Suppressor macrophage (primary cell): ENCODE results near the gene NDC1.
"Not testable (repeated sequence)": the region's sequence is repeated elsewhere in the genome, so short reads cannot be mapped to it uniquely, and the experiment has no call there.

ENCODE experiments used
- DNase-seq, 4 experiments: peaks; one replicate each; pipeline ENCODE4 v3.0.0-alpha.2; 2020 to 2022

NDC1 gene

DNA sequence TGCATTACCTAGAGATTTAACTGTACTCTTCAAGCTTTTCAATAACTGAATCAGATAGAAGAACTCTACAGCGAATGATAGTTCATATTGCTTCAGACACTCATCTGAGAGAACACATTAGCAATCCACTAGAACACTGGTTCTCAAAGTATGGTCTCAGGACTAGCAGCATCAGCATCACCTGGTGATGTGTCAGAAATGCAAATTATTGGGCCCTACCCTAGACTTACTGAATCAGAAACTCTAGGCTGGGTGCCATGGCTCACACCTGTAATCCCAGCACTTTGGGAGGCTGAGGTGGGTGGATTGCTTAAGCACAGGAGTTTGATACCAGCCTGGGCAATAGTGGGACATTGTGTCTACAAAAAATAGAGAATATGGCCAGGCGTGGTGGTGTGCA is 74.2 kb downstream of the NDC1 start:
- DNase-seq: no peak

DNA sequence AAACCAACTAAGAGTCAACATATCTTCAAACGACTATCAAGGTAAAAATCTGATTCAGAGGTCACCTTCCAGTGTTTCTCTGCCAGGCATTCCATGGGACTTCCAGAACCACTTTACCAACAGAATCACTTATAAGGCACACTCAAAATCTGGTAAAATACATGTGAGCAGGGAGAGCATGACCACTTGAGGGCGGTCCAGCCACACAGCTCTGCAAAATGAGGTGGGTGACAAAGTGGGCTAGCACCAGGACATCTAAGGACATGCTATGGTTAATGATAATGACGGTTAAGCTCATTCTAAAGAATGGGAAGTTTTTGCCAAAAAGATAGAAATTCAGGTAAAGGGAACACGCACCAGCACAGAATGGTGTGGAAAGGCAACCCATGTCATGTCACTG is 74.6 kb downstream of the NDC1 start:
- no peak for DNase-seq

DNA sequence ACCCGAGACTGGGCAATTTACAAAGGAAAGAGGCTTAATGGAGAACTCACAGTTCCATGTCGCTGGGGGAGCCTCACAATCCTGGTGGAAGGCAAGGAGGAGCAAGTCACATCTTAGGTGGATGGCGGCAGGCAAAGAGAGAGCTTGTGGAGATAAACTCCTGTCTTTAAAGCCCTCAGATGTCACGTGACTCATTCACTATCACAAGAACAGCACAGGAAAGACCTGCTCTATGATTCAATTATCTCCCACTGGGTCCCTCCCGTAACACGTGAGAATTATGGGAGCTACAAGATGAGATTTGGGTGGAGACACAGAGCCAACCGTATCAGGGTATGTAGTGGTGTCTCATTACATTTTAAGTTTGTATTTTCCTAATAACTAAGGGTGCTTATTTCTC is 77.6 kb downstream of the NDC1 start:
- not testable (repeated sequence) for DNase-seq

DNA sequence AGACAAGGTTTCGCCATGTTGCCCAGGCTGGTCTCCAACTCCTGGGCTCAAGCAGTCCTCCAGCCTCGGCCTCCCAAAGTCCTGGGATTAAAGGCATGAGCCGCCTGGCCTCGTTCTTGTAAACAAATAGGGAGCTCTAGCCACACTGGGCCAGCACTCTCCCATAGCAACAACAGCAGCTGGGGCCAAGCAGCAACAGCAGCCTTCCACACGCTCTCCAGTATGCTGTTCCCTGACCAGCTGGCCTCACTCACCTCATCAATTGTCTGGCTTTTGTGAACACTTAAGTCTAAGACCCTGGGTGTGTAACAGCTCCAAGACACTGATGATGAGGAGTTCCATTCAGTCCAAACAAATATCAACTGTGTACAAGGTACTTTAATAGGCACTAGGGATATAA is 82.2 kb downstream of the NDC1 start:
- no peak for DNase-seq

DNA sequence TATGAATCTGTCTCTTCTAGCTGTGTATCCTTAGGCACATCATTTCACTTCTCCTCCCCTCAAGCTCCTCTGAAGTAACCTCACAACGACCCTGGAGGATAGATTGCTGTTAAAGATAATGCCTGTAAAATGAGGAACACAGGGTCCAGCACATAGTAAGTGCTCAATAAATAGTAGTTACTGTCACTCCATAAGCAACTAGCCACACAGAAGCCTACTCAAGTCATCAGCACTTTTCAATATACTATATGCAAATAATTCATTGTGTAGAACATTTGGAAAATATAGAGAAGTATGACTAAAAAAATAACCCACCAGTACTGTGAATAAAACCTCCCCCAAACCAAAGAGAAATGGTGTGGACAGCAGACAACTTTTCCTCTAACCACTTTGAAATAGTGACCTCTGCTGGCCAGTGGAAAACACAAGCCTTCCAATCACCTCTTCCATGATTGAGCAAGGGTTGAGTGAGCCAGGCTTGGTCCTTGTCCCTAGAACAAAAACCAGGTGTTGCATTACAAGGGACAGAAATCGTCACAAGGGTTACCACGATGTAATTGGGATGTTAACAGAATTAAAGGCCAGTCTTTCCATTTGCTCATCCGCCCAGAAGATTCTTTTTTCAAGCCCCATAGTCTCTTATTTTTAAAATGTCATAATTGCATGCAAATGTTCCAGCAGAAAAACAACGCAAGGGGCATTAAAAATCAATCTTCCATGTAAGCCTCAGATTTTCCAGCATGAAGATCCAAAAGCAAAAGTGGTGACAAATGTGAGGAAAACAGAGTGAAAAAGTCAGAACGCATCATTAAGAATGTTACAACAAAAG is 83.4 kb downstream of the NDC1 start:
- peak; percentile 59 to 76 (median 64) for DNase-seq

DNA sequence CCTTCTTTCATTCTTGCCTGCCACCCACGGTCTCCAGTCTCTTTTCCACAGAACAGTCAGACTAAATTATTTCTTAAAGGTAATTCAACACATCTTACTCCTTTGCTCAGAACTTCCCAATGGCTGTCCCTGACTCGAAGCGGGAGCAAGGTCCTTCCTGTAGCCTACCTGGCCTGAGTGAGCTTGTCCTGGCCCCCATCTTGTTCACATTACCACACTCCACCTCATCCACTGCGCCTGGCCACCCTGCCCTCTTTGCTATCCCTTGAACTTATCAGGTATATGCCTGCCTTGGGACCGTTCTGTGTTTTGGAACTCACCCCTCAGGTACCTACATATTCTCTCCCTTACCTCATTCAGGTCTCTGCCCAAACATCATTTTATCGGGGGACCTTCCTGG is 85.8 kb downstream of the NDC1 start:
- DNase-seq: no peak

DNA sequence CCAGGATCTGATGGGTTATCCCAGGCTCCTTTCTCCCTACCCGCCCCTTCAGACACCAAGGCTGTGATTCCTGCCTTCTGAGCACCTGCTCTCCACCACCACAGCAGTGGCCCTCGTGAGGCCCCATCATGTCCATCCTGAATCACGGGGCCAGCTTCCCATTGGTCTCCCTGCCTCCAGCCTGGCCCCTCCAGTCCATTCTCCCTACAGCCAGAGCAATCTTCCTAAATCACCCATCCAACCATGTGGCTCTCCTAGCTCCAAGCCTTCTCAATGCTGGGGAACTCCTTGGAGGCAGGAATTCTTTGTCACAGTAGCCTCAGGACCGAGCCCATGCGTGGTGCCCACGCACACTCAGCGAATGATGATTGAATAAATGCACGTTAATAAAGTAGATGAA is 90.3 kb downstream of the NDC1 start:
- DNase-seq: no peak

DNA sequence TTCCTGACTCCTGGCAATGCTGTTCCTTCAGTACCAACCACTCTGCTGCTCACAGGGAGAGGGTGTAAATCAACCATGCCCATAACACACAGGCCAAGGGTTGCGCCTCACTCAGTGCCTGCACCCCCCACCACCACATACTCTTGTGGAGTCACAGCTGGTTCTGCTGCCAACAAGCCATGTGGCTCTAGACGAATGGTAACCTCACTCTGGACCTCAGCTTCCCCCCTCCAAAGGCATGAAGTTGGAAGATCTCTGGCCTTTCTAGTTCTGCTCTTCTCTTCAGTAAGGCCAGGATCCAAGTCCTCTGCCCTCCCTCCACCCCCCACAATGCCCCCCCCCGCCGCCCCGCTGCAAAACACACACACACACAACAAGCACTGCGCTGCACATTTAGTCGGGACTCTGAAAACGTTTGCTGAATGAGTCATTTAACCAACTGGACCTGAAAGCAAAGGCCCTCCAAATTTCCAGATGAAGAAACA is 97.4 kb downstream of the NDC1 start:
- no peak for DNase-seq

DNA sequence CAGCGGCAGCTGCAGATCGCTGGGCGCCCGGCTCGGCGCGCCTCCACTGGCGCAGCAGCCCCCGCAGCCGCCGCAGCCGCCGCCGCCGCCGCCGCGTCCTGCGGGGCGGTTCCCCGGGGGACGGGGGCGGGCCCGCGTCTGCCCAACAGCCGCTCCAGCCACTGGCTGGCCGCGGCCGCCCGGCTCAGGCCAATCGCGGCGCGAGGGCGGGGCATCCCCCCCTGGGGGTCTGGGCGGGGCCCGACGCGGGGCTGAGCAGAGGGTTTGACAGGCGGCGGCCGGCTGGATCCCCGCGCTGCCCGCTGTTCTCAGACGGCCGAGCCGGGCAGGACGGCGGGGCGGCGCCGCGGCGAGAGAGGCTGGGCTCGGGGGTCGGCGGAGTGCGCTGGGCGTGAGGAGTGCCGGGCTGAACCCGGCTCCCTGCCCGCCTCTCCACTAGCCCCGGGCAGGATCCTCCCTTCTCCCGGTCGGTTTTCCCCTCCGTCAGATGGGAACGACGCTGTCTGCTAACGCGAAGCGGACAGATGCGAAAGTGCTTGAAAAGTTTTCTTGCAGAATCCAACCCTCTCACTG is 98.9 kb downstream of the NDC1 start, which contains the start of gene GLIS1:
Gene GLIS1 (minus strand): TSS at position 56 of the 573 bp plus-strand sequence. CDS start 1,100 bp downstream, outside the sequence.
- peak; percentile 85 to 95 (median 90) for DNase-seq

DNA sequence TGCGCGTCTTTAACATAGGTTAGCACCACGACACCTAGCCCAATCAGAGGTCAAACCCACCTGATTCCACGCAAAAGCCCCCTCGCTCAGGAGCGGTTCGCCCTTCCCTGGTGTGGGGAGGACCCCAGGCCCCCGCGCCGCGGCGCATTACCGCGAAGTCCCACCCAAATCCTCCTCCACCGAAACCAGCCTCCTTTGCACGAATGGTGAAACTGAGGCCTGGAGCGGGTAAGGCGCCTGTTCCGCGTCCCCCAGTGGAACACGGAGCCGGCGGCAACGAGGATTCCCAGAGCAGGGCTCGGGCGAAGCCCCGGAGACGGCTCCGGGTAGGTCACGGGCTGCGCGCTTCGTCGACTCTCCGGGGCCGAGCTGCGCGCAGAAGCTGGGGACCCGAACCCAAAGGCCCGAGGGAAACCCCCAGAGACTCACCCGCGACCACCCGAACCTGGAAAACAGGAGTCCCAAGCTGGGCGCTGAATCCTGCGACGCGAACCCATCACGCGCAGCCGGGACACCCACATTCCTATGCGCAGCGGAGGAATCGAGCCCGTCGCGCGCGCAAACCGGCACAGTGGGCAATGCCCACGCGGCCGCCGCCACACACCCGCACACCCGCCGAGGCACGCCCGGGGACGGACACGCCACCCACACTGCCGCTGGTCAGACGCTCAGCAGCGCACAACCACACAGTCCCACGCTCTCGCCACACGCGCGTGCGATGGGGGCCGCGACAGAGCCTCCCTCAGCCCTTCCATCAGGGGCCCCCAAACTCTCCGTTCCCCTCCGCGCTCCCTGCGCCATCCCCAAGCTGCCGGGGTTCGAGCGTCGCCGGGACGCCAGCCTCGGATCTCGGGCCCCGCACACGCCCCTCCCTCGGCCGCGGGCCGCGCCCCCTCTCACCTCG is 99.6 kb downstream of the NDC1 start:
- DNase-seq: peak in 3 of 4 experiments; percentile 1 to 23 (median 16)

DNA sequence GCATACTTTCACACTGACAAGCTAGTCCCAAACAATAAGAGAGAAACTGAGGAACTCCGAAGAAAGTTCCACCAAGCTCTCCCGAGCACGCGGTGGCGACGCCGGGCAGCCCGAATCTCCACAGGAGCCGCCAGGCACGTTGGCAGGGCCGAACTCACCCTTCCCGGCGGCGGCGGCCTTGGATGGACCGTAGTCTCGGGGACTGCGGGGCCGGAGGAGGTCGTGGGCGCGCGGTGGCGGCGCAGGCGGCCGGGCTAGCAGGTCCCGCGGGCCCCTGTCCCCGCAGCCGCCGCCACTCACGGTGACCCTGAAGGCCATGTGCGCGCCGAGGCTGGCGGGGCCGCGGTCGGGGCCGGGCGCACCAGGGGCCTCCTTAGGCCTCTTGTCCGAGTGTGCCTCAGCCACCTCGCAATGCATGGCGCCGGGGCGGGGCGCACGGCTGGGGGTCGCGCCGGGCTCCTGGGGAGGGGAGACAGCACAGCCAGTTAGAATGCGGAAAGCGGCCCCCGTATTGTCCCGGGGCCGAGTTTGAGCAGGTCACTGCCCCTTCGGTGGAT is 100.4 kb downstream of the NDC1 start:
- DNase-seq: peak in 2 of 4 experiments; percentile 17 to 27

DNA sequence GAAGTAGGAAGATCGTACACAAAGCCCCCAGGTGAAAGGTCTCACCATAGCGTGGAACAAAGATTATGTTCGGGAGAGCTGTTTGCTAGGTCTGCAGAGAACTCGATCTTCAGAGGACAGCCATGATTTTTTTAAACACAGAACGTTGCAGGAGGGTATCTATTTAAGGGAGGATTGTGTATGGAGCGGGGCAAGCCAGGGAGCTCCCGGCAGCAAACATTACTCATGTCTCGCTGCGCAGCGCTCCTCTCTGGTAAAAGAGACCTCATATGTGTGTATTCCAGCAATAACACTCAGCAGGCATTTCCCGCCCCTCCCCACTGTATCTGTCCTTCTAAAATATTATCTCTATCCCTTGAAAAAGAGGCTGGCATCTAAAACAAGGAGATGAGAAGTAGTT is 101.8 kb downstream of the NDC1 start:
- no peak for DNase-seq

DNA sequence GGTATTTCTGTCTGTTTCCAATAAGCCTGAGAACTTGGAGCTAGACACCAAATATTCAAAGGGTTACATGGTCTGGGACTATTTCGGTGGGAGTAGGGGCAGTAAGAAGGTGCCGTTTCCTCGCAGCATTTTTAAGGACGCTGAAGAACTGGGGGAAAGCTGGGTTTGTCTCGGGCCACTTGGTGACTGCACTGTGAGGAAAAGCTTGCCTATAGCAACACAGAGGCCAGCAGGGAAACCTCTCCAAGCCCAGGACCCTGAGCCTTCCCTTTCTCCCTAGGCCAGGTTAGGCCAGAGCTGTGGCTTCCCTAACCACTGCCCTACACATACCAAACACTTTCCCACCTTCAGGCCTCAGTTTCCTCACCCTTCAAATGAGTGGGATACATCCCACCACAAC is 102.4 kb downstream of the NDC1 start:
- no peak for DNase-seq

DNA sequence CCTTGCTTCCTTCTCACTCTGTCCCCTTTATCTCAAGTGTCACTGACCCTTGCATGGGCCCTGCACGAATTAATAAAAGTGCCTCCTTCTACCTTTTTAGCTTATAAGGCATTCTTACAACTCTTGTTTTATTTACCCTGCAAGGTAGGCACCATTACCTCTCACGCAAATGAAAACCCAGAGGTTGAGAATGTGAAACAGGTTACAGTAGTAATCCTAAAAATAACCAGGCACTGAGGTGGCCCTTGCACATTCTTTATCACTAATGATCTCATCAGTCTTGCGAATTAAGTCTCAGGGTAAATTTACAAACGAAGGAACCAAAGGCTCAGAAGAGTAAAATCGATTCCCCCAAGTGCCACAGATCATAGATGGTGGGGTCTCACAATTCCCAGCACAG is 102.8 kb downstream of the NDC1 start:
- no peak for DNase-seq

DNA sequence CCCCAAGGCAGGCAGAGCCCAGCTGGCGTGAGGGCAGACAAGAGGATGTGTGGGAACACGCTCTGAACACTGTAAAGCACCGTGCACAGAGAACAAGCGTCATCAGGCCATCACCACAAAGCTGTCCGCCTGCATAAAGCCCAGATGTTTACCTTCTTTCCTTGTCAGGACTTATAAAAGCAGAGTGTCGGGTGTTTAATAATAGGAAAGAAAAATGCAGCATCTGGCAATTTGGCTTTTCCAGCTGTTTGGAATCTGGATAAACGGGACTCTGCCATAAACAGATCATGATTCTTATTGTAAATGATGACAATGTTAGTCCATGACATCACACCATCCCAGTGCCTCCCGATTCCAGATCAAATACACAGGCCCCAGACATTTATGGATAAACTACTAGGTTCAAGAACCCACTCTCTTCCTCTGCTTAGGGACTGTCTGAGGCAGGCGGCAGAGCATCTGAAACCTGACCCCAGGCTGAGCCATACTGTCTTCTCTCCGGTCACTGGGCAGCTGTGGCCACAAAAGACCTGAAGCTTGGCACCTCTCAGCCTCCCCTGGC is 103.4 kb downstream of the NDC1 start:
- DNase-seq: no peak

DNA sequence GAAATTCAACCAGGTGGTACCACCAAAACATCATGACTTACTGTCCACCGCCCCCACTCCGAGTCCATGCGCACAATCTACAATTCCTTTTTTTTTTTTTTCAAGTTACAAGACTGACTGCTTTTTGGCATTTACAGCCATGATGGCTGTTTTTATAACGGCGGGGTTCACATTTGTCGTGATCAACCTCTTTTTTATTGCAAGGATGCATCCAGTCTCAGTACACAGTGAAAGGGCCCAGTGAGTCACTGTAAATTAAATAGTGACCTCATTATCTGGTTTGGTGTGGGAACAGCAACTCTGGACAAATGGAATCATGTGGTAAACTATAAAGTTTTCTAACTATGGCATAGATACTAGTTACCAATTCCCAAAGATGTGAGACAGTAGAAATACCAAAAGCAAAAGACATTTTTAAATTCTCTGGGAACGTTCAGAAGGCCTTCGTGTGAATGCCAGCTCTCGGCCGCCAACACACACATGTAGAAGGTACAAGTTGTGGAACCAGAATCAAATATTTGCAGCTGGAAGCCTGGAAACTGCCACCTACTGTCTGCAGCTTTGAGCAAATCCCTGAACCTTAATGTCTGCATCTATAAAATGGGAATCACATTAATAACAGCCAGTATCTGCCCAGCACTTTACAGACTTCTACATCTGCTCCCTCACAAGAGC is 104.0 kb downstream of the NDC1 start:
- DNase-seq: no peak

DNA sequence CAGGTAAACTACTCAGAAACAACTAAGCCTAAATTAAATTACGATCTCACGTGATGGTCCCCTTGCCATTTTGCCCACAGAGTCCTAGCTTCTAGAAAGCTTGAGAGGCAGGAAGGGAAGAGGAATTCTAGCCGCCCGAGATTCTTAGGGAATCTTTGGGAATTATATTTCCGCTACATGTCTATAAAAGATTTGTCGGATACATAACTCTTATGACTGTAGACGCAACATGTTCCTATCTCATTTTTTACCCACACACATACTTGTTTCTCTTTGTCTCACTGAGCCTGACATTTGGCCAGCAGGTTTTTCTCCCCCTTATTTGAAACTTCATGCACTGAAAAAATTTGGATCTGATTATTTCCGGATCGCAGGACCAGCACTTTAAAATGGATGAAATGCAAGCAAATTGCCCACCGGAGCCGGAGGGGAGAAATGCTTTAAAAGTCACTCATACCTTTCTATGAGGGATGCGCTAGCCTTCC is 104.6 kb downstream of the NDC1 start:
- DNase-seq: no peak

DNA sequence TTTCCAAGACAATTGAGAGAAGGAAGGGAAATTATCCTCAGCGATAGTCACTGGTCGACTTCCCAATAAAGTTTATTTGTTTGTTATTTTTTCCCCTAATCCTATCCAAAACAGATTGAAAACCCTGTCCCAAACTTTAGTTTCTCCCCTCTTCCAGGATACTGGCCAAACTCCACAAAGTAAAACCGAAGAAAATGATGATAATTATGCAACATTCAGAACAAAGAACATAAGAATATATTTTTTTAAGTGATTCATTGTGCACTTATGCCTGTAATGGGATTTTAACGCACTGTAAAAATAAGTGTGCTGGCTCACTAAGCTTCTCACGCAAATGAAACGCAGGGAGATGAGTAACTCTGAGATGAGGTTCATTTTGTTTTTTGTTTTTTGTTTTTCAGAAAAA is 105.2 kb downstream of the NDC1 start:
- no peak for DNase-seq

DNA sequence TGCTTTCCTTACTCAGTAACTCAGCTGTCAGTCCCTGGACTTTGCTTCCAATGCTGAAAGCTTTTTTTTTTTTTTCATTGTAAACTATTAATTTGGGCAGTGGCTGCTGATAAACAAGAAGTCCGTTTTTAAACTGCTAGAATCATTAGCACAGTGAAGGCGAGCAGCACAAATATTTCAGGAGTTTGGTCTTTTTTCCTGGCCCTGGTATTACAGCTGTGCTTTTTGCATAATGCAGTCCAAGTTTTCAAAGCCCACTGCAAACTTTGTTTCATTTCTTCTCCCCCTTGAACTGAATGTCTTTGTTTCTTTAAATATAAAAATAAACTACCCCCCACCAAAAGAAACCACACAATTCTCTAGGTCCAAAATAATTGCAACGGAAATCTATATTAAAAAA is 105.7 kb downstream of the NDC1 start:
- no peak for DNase-seq

DNA sequence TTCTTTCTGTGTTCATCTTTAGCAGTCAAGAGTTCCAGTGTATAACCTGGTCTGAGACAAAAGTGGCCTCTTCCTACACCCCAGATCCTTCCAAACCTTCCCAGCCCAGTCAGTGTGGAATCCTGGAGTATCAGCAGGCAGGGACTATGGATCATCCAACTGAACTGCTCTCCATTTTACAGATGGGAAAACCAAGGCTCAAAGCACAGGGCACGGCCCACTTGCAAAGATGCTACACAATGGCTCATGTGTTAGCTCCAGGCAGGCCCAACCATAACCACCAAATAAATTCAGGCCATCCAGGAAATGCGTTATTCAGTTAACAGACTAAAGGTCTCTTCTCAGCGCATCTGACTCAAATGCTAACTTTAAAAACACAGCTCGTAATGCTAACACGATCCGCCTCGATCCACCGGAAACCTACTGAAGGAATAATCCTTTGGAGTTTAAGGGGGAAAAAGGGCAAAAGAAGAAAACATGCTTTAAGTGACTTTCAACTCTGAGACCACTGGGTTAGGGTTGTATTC is 106.3 kb downstream of the NDC1 start:
- no peak for DNase-seq

DNA sequence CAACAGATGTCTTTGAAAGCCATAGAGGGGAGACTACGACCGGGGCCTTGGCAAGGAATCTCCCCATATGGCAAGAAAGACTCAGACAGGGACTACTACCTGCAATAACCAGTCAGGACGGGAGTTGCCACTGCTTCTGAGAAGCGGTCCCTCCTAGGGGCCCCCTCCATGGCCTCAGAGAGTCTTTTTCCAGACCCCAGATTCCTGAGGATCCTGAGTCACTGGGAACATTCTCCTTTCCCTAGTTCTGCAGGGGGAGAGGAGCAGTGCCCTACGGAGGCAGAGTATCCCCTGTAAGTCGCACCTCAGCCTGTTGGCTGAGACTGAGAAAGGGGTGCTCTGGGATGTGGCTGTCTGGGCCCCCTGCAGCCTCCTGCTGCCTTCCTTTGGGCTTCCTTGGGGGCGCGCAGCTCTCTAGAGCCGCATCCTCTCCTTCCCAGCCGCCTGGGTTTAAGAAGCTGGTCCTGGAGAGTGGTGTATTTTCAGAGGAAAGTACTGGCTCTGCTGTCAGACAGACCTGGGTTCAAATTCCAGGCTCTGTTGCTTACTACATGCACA is 107.0 kb downstream of the NDC1 start:
- no peak for DNase-seq
